Activated naive CD8-positive, alpha-beta T cell treated with anti-CD3 and anti-CD28 coated beads, Interleukin-2, amount 10 ng/mL, durations not matched to agents 7 days and 5 days (primary cell): ENCODE measurements around the gene MFSD6L. TPM values are rescaled to one million over a fixed set of nuclear protein-coding genes. Genes with fewer than 3 reads are reported as not detected.

Experiments
- ATAC-seq: fragments of 150-1000 bp; cut with Tn5 transposase; one replicate; pipeline ENCODE4 v1.10.0; 2021; ENCODE audit warnings: low read depth, moderate library complexity
- POLR2A ChIA-PET: fragments of 350-600 bp; sonication (Branson Sonifier 250); formaldehyde crosslinking; loops from one replicate; lab custom pipeline; 2021; ENCODE audit warnings: antibody characterized with exemption; lab: Charles Lee
- DNase-seq: peaks from one replicate; pipeline ENCODE4 v3.0.0; 2021
- H3K27ac Mint-ChIP-seq: one replicate; pipeline ENCODE4 v1.8.0; 2022; ENCODE audit warnings: mild to moderate bottlenecking, mixed read lengths
- H3K27me3 Mint-ChIP-seq: one replicate; pipeline ENCODE4 v1.8.0; 2022; ENCODE audit warnings: mild to moderate bottlenecking, moderate library complexity, mixed read lengths
- H3K36me3 Mint-ChIP-seq: one replicate; pipeline ENCODE4 v1.8.0; 2021; ENCODE audit warnings: mild to moderate bottlenecking, mixed read lengths
- H3K4me1 Mint-ChIP-seq: one replicate; pipeline ENCODE4 v1.8.0; 2021; ENCODE audit warnings: mixed read lengths
- H3K4me3 Mint-ChIP-seq: one replicate; pipeline ENCODE4 v1.8.0; 2022; ENCODE audit warnings: mild to moderate bottlenecking, moderate library complexity, mixed read lengths
- H3K9me3 Mint-ChIP-seq: one replicate; pipeline ENCODE4 v1.8.0; 2021; ENCODE audit warnings: mixed read lengths
- total RNA-seq, 2 experiments: library from RNA; stranded (reverse); gene quantifications; one replicate each; pipeline ENCODE4 v1.2.3, GENCODE V29; 2021

MFSD6L gene
- total RNA-seq, 2 experiments from 2014 or later = 0.94 to 0.97 TPM

- H3K27me3 Mint-ChIP-seq = no peaks in the 10 kb centered on the region
- POLR2A ChIA-PET = interaction anchor here (1.2 kb wide), 1 partner anchor 118 kb away, joined by 3 read pairs; no protein-coding TSS in a partner anchor
- peaks cover 38% of the 10 kb centered on the region for H3K36me3 Mint-ChIP-seq
- H3K4me1 Mint-ChIP-seq = peaks cover 2% of the 10 kb centered on the region
- H3K4me3 Mint-ChIP-seq = no peak overlapping the region
- ATAC-seq = no peak
- DNase-seq = no peak
- H3K9me3 Mint-ChIP-seq = no peaks in the 10 kb centered on the region
- H3K27ac Mint-ChIP-seq = no peak overlapping the region
Measured at GRCh38 chr17:8835106-8835505, 35.9 kb upstream of the MFSD6L start.

DNA sequence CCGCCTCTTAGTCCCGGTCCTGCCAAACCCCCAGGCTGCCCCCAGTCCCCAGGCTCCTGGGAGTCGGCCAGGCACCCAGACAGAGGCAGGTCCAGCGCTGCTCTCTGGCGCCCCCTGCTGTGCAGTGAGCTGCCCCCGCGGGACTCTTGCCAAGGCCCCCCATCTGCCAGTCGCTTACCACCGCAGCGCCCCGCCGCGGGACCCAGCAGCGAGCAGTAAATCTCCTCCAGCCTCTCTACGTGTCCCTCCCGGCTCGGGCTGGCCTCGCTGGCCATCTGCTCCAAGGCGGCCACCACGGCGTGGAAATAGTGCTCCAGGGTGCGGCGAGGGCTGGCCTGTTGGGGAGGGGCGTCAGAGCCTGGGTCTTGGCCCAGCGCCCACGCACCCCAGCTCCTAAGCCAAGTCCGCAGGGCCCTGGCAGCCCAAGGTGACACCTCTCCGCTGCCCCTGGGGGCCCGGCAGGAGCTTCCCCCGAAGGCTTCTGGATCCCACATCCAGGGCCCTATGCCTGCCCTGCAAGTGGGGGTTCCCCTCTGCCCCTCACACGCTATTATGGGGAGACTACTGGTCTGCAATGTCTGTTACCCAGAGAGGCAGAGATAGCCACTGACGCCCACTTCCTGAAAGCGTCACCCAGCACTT, 33.7 kb upstream of the MFSD6L start:
- peaks cover 34% of the 10 kb centered on the region for H3K36me3 Mint-ChIP-seq
- H3K9me3 Mint-ChIP-seq = no peaks in the 10 kb centered on the region
- H3K27me3 Mint-ChIP-seq = no peaks in the 10 kb centered on the region
- POLR2A ChIA-PET = no interaction called here
- no peak overlapping the region for H3K4me3 Mint-ChIP-seq
- DNase-seq = peak; percentile 65
- no peak for ATAC-seq
- no peak overlapping the region for H3K27ac Mint-ChIP-seq
- H3K4me1 Mint-ChIP-seq = peaks cover 2% of the 10 kb centered on the region

DNA sequence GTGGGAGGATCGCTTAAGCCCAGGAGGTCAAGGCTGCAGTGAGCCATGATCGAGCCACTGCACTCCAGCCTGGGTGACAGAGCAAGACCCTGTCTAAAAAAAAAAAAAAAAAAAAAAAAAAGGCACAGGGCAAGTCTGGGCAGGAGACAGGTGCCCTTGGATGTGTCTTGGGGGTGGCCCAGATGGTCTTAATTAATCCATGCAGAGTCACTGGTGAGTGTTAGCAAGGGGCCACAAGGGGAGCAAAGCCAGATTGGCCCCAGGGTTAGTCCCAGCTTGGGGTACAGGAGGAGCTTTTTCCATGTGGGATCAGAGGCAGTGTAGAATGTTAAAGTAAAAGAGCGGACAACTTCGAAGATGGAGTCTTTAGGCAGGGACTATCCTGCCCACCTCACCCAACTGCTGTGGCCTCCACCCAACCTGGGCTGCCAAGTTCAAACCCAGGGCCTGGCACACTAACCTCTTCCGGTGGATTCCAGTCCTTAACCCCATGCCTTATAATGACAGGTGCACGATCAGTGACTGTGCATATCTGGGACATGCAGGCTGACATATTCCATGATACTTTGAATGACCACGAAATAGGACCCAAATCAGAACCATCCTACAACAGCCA, 32.2 kb upstream of the MFSD6L start:
- ATAC-seq (no peak), DNase-seq (no peak)
- no peak overlapping the region for H3K27ac Mint-ChIP-seq
- peaks cover 22% of the 10 kb centered on the region for H3K36me3 Mint-ChIP-seq
- POLR2A ChIA-PET = no interaction called here
- H3K4me3 Mint-ChIP-seq = no peak overlapping the region
- no peaks in the 10 kb centered on the region for H3K9me3 Mint-ChIP-seq
- H3K4me1 Mint-ChIP-seq = peaks cover 5% of the 10 kb centered on the region
- no peaks in the 10 kb centered on the region for H3K27me3 Mint-ChIP-seq

GRCh38 chr17:8830141-8830540, 31.0 kb upstream of the MFSD6L start:
- Mint-ChIP-seq H3K9me3 (no peaks in the 10 kb centered on the region), H3K36me3 (peaks cover 18% of the 10 kb centered on the region), H3K4me1 (peaks cover 5% of the 10 kb centered on the region), H3K27me3 (no peaks in the 10 kb centered on the region), H3K27ac (no peak overlapping the region), H3K4me3 (no peak overlapping the region)
- POLR2A ChIA-PET = no interaction called here
- ATAC-seq (no peak), DNase-seq (no peak)

DNA sequence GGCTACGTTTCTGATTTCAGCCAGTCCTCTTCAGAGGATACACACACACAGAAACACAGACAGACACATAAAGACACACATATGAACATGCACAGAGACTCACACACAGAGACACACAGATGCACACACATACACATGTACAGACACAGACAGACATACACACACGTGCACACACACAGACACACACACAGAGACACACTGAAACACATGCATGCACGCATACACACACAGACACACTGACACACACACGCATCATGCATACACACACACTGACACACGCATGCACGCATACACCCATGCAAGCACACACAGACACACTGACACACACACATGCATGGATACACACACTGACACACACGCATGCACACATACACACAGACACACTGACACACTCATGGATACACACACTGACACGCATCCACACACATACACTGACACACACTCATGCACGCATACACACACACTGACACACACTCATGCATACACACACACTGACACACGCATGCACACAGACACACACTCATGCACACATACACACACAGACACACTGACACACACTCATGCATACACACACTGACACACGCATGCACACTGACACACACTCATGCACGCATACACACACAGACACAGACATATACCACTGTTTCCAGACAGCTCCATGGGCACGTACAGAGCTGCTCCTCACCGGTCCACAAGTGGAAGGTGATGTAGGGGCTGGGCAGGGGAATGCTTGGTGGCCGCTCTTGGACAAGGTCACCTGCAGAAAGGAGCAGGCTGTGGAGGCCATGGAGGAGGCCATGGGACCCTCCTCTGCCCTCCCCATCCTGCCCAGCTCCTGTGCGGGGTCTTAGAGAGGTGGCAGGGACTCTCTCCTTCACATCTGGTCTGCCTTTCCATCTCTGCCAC, 30.1 kb upstream of the MFSD6L start:
- peaks cover 5% of the 10 kb centered on the region for H3K4me1 Mint-ChIP-seq
- ATAC-seq (no peak), DNase-seq (no peak)
- H3K27ac Mint-ChIP-seq = no peak overlapping the region
- H3K4me3 Mint-ChIP-seq = no peak overlapping the region
- H3K36me3 Mint-ChIP-seq = peaks cover 20% of the 10 kb centered on the region
- peaks cover 8% of the 10 kb centered on the region for H3K9me3 Mint-ChIP-seq
- H3K27me3 Mint-ChIP-seq = no peaks in the 10 kb centered on the region
- POLR2A ChIA-PET = no interaction called here

- Mint-ChIP-seq H3K4me1 (peaks cover 4% of the 10 kb centered on the region), H3K9me3 (peaks cover 14% of the 10 kb centered on the region), H3K27ac (no peak overlapping the region), H3K27me3 (no peaks in the 10 kb centered on the region), H3K4me3 (no peak overlapping the region), H3K36me3 (peaks cover 17% of the 10 kb centered on the region)
- ATAC-seq = no peak
- DNase-seq = no peak
- POLR2A ChIA-PET = no interaction called here
Measured at GRCh38 chr17:8828517-8828875, 29.3 kb upstream of the MFSD6L start.

GRCh38 chr17:8826808-8827435, 27.8 kb upstream of the MFSD6L start:
- H3K9me3 Mint-ChIP-seq = peaks cover 14% of the 10 kb centered on the region
- peaks cover 4% of the 10 kb centered on the region for H3K4me1 Mint-ChIP-seq
- peaks cover 27% of the 10 kb centered on the region for H3K36me3 Mint-ChIP-seq
- no peak overlapping the region for H3K4me3 Mint-ChIP-seq
- H3K27ac Mint-ChIP-seq = peak overlapping the region; percentile 35
- ATAC-seq (no peak), DNase-seq (no peak)
- POLR2A ChIA-PET = no interaction called here
- H3K27me3 Mint-ChIP-seq = no peaks in the 10 kb centered on the region

GRCh38 chr17:8825802-8826201, 26.6 kb upstream of the MFSD6L start:
- Mint-ChIP-seq H3K36me3 (peaks cover 31% of the 10 kb centered on the region), H3K4me1 (peaks cover 4% of the 10 kb centered on the region), H3K9me3 (peaks cover 14% of the 10 kb centered on the region), H3K4me3 (no peak overlapping the region), H3K27me3 (no peaks in the 10 kb centered on the region), H3K27ac (no peak overlapping the region)
- POLR2A ChIA-PET = no interaction called here
- DNase-seq = no peak
- ATAC-seq = no peak

DNA sequence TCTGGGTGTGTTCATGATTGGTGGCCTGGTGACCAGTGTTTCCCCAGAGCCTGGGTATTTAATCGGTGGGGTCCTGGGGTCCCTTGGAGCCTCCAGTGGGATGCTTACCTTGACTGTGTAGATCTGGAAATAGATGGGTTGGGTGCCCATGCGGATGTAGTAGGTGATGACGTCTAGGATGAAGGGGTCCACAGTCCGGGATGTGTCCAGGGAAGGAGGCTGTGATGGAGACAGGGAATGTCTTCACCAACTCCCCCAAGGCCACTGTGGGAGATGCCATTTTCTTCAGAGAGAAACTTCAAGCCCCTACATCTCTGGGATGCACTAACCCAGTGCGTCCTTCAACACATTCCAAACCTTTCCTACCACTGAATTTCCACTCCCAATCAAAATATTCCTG, 24.1 kb upstream of the MFSD6L start:
- Mint-ChIP-seq H3K4me1 (peaks cover 4% of the 10 kb centered on the region), H3K27me3 (no peaks in the 10 kb centered on the region), H3K9me3 (peaks cover 14% of the 10 kb centered on the region), H3K4me3 (no peak overlapping the region), H3K27ac (no peak overlapping the region), H3K36me3 (peaks cover 38% of the 10 kb centered on the region)
- DNase-seq = no peak
- no peak for ATAC-seq
- POLR2A ChIA-PET = no interaction called here

DNA sequence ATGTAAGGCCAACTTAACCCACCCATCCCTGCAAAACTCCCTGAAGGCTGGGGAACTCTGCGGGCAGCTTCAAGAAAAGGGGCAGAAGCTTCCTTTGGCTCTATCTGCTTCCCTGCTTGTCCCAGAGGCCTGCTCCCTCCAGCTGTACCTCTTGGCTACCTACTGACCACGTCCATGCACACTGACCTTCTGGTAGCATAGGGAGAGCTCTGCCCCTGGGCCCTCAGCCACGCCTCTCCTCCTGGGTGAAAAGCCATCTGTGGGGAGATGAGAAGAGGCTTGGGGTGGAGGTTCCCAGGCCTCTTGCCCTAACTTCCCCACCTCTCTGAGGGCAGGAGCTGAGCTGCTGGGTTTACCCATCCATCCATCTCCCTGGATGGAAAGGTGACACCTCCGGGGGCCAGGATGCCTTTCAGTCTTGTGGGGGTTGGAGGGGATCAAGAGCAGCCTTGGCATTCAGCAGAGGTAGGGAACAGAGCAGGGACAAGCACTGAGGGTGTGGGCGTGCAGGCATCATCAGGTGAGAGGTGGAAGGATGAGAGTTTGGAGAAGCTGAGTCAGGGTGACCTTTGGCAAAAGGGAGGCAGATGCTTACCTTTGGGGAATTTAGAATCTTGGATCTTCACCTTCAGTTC, 23.4 kb upstream of the MFSD6L start:
- Mint-ChIP-seq H3K36me3 (peaks cover 43% of the 10 kb centered on the region), H3K9me3 (peaks cover 14% of the 10 kb centered on the region), H3K4me1 (peaks cover 3% of the 10 kb centered on the region), H3K4me3 (no peak overlapping the region), H3K27me3 (no peaks in the 10 kb centered on the region), H3K27ac (no peak overlapping the region)
- POLR2A ChIA-PET = no interaction called here
- DNase-seq (no peak), ATAC-seq (no peak)

DNA sequence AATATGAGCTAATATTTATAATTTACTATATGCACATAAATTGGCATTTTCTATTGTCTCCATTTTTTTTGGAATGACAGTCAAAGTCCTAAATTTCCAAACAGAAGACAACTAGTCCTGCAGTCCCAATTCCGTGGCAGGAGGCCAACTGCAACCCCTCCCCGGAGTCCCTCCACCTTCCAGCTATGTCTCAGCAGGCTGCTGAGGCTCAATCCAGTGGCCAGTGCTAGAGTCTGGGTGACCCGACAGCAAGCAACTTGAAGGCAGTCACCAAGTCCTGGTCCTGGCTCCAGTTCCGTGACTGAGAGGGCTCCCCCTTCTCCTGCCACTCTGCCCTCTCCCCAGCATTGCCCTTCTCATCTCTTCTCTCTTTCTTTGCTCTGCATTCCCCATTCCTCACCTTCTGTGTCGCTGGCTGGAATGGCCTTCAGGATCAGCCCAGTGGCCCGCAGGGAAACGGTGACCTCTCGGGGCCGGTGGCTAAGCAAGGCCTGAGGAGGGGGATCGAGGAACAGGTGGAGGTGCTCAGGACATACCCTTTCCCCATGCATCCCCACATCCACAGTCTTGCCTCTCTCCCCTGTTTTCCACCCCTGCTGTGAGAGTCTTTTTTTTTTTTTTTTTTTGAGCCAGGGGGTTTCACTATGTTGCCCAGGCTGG, 22.4 kb upstream of the MFSD6L start:
- Mint-ChIP-seq H3K4me1 (no peaks in the 10 kb centered on the region), H3K27me3 (no peaks in the 10 kb centered on the region), H3K9me3 (peaks cover 14% of the 10 kb centered on the region), H3K27ac (no peak overlapping the region), H3K36me3 (peaks cover 44% of the 10 kb centered on the region), H3K4me3 (no peak overlapping the region)
- POLR2A ChIA-PET = no interaction called here
- ATAC-seq (no peak), DNase-seq (no peak)

- H3K27ac Mint-ChIP-seq = no peak overlapping the region
- POLR2A ChIA-PET = no interaction called here
- H3K9me3 Mint-ChIP-seq = peaks cover 14% of the 10 kb centered on the region
- DNase-seq = no peak
- ATAC-seq = no peak
- H3K36me3 Mint-ChIP-seq = peaks cover 40% of the 10 kb centered on the region
- H3K27me3 Mint-ChIP-seq = no peaks in the 10 kb centered on the region
- no peak overlapping the region for H3K4me3 Mint-ChIP-seq
- H3K4me1 Mint-ChIP-seq = no peaks in the 10 kb centered on the region
Measured at GRCh38 chr17:8820311-8821010, 21.3 kb upstream of the MFSD6L start.
